GM23248 (cell line): Measurements from ENCODE around the gene HGD. TPM values are rescaled to one million over a fixed set of nuclear protein-coding genes. Genes with fewer than 3 reads are reported as not detected.

Experiments used
- DNase-seq: peaks from one replicate; pipeline ENCODE4 v3.0.0-alpha.2; 2015
- H2AFZ ChIP-seq: fragments of 200-600 bp; sonication (generic); 2 replicates; pipeline ENCODE4 v1.6.1; 2016; ENCODE audit warnings: antibody characterized with exemption
- H3F3A ChIP-seq: fragments of 200-600 bp; sonication (generic); 2 replicates; pipeline ENCODE4 v1.6.1; 2016; ENCODE audit warnings: mild to moderate bottlenecking, antibody characterized with exemption, mixed run types; ENCODE audit not compliant: insufficient read depth
- H3K27ac ChIP-seq: fragments of 200-600 bp; sonication (generic); 2 replicates; pipeline ENCODE4 v1.5.1; 2016; ENCODE audit warnings: mild to moderate bottlenecking
- H3K27me3 ChIP-seq: fragments of 200-600 bp; sonication (generic); replicated peaks from 2 replicates; pipeline ENCODE4 v1.6.1; 2016; ENCODE audit warnings: mild to moderate bottlenecking; ENCODE audit not compliant: insufficient read depth
- H3K36me3 ChIP-seq: fragments of 200-600 bp; sonication (generic); 2 replicates; pipeline ENCODE4 v1.6.1; 2016; ENCODE audit warnings: low read depth, mild to moderate bottlenecking
- H3K4me1 ChIP-seq: fragments of 200-600 bp; sonication (generic); 2 replicates; pipeline ENCODE4 v1.6.1; 2016; ENCODE audit warnings: mild to moderate bottlenecking; ENCODE audit not compliant: insufficient read depth
- H3K4me2 ChIP-seq: fragments of 200-600 bp; sonication (generic); one replicate; pipeline ENCODE4 v1.6.1; 2016; ENCODE audit warnings: mild to moderate bottlenecking; ENCODE audit not compliant: unreplicated experiment
- H3K4me3 ChIP-seq: fragments of 200-600 bp; sonication (generic); 2 replicates; pipeline ENCODE4 v1.5.1; 2016; ENCODE audit warnings: mild to moderate bottlenecking
- H3K79me2 ChIP-seq: fragments of 200-600 bp; sonication (generic); 2 replicates; pipeline ENCODE4 v1.6.1; 2016; ENCODE audit warnings: mild to moderate bottlenecking; ENCODE audit not compliant: insufficient read depth
- H3K9ac ChIP-seq: fragments of 200-600 bp; sonication (generic); 2 replicates; pipeline ENCODE4 v1.6.1; 2016; ENCODE audit warnings: mild to moderate bottlenecking
- H3K9me2 ChIP-seq: fragments of 200-600 bp; sonication (generic); 2 replicates; pipeline ENCODE4 v1.6.1; 2016; ENCODE audit warnings: mixed run types, mild to moderate bottlenecking, moderate library complexity; ENCODE audit not compliant: insufficient read depth
- H3K9me3 ChIP-seq: fragments of 200-600 bp; sonication (generic); one replicate; pipeline ENCODE4 v1.6.1; 2017; ENCODE audit warnings: low read depth
- H4K20me1 ChIP-seq: fragments of 200-600 bp; sonication (generic); 2 replicates; pipeline ENCODE4 v1.6.0; 2016; ENCODE audit not compliant: insufficient read depth
- EZH2 ChIP-seq: fragments of 200-600 bp; sonication (generic); IDR thresholded peaks from 2 replicates; pipeline ENCODE4 v1.6.1; 2018; ENCODE audit warnings: antibody characterized with exemption, mild to moderate bottlenecking; ENCODE audit not compliant: insufficient read depth, poor library complexity, severe bottlenecking
- EZH2phosphoT487 ChIP-seq: fragments of 200-600 bp; sonication (generic); IDR thresholded peaks from 2 replicates; pipeline ENCODE4 v1.6.1; 2018; ENCODE audit warnings: antibody characterized with exemption, moderate library complexity, mild to moderate bottlenecking, low read depth; ENCODE audit not compliant: insufficient read depth
- WGBS, 2 experiments: methylation state at CpG; one replicate each; pipeline ENCODE4 v1.1.6; 2015 to 2017; ENCODE audit warnings: low lambda C conversion rate in 2 of 2, low coverage in 1 of 2; ENCODE audit errors: missing lambda C conversion rate in 2 of 2; 5-methylcytosine and 5-hydroxymethylcytosine counted together
- in situ Hi-C: fragments of 300-500 bp; cut with MboI; formaldehyde crosslinking; loops from 2 replicates; pipeline ENCODE4 v1.15.0; 2020
- polyA plus RNA-seq: library from polyadenylated mRNA; unstranded; fragments of >200 nt; fragmentation: Nextera tagmentation; extraction: Ambion mirVana; gene quantifications from 2 replicates; pipeline ENCODE4 v1.2.1, GENCODE V29; 2016
- small RNA-seq: library from RNA; depleted of rRNA; stranded (forward); fragments of <200 nt; gene quantifications from one replicate; pipeline ENCODE3, GENCODE V24; 2014; ENCODE audit warnings: low read depth, low replicate concordance
- total RNA-seq: library from RNA; depleted of rRNA; stranded (reverse); fragments of >200 nt; shearing (Covaris generic); gene quantifications from 2 replicates; pipeline ENCODE4 v1.2.3, GENCODE V29; 2014; rRNA removed

Gene HGD
- total and polyA plus RNA-seq, 2 experiments from 2014 or later: not detected

DNA sequence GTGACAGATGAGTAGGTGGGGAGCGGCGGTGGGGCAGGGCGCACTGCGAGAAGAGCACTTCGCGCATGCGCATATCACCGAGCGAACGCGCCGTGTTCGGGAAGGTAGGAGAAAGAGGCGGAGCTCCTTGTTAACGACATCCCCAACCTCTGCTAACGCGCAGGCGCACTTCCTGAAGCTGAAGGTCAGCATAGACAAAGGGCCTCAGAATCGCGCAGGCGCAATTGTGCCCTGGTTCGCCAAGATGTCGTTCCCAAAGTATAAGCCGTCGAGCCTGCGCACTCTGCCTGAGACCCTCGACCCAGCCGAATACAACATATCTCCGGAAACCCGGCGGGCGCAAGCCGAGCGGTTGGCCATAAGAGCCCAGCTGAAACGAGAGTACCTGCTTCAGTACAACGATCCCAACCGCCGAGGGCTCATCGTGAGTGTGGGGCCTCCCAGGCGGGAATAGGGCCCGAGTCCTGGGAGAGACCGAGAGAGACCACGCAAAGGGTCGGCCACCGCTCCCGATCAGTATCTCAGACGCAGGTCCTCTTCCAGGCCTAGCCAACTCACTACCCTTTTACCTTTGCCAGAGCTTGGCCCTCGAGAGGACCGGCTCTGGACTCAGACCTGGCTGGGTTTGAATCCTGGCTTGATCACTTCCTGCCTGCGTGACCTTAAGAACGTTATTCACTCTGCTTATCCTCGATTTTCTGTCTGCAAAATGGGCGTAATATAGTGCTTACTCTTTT lies 85.8 kb downstream of the HGD start, which contains the start of gene NDUFB4:
Gene NDUFB4, plus strand, starts transcription at position 221 of the 737 bp plus-strand sequence. Its CDS starts 24 bp downstream, at position 245.
- peaks cover 27% of the 10 kb centered on the region for H3K79me2 ChIP-seq
- peak within 1 kb of the TSS; percentile 76 for H3K27ac ChIP-seq
- DNase-seq: peak; percentile 99
- H3F3A ChIP-seq: peaks cover 21% of the 10 kb centered on the region; the same call in 1 of the 2 replicates
- peaks cover 8% of the 10 kb centered on the region; the same call in 1 of the 2 replicates for H3K36me3 ChIP-seq
- peak within 1 kb of the TSS; percentile 96 for H3K4me2 ChIP-seq
- in situ Hi-C loops: loop anchor here (10.0 kb wide), 1 partner anchor 199 kb away; no protein-coding TSS in a partner anchor
- H3K4me3 ChIP-seq: peak within 1 kb of the TSS; percentile 87
- H2AFZ ChIP-seq: peak within 1 kb of the TSS; percentile 96
- H3K27me3 ChIP-seq: no peaks in the 10 kb centered on the region
- TF ChIP-seq EZH2phosphoT487: no peak
- TF ChIP-seq EZH2: no peak
- no peaks in the 10 kb centered on the region for H3K9me2 ChIP-seq
- WGBS, 2 experiments: 1 to 2% methylated on average over 51 to 53 of the region's 53 CpGs
- no peaks in the 10 kb centered on the region for H3K4me1 ChIP-seq
- no peaks in the 10 kb centered on the region for H4K20me1 ChIP-seq
- no peaks in the 10 kb centered on the region for H3K9me3 ChIP-seq
- peak within 1 kb of the TSS; percentile 95 for H3K9ac ChIP-seq

GRCh38 chr3:120595788-120596115 lies 86.3 kb downstream of the HGD start:
- Histone ChIP-seq H3K4me2 (peak overlapping the region; percentile 71), H2AFZ (peak overlapping the region; percentile 96), H3K27ac (no peak overlapping the region), H3K9ac (peak overlapping the region; percentile 95), H3F3A (peaks cover 16% of the 10 kb centered on the region; the same call in 1 of the 2 replicates), H3K79me2 (peaks cover 27% of the 10 kb centered on the region), H3K4me1 (no peaks in the 10 kb centered on the region), H3K9me3 (no peaks in the 10 kb centered on the region), H3K27me3 (no peaks in the 10 kb centered on the region), H3K36me3 (peaks cover 6% of the 10 kb centered on the region; the same call in 1 of the 2 replicates), H3K9me2 (no peaks in the 10 kb centered on the region), H4K20me1 (no peaks in the 10 kb centered on the region), H3K4me3 (peak overlapping the region; percentile 87)
- 0% methylated on average over 4 of the region's 4 CpGs for WGBS, 2 experiments
- in situ Hi-C loops: loop anchor here (10.0 kb wide), 1 partner anchor 199 kb away; no protein-coding TSS in a partner anchor
- TF ChIP-seq EZH2phosphoT487: no peak
- no peak for TF ChIP-seq EZH2
- no peak for DNase-seq

GRCh38 chr3:120587332-120587975 lies 94.6 kb downstream of the HGD start:
- TF ChIP-seq EZH2 (no peak), EZH2phosphoT487 (no peak)
- DNase-seq: no peak
- in situ Hi-C loops: no loop called here

More at GRCh38 chr3:120587332-120587975, 94.6 kb downstream of the HGD start:
- Histone ChIP-seq H3K4me3 (no peak overlapping the region), H3K27me3 (no peaks in the 10 kb centered on the region), H3K4me2 (no peak overlapping the region), H3K9me2 (no peaks in the 10 kb centered on the region), H3K4me1 (no peaks in the 10 kb centered on the region), H3K9ac (no peak overlapping the region), H3K9me3 (no peaks in the 10 kb centered on the region), H3K79me2 (no peaks in the 10 kb centered on the region), H2AFZ (no peak overlapping the region), H3K27ac (no peak overlapping the region), H4K20me1 (no peaks in the 10 kb centered on the region), H3K36me3 (no peaks in the 10 kb centered on the region), H3F3A (no peaks in the 10 kb centered on the region)
- 41 to 51% methylated on average over 3 of the region's 3 CpGs for WGBS, 2 experiments

Small RNAs within 50 kb of the gene (small RNA-seq; reads per million reads assigned to genes)
- gene MTCO1P29 (not detected), gene MTCO2P29 (not detected)

Other genes starting within 250 kb of the HGD start
- gene FSTL1, start 231.2 kb downstream of the HGD start, total RNA-seq: 4,171 and 4,244 TPM in 2 replicates
- 1,910 and 1,919 TPM in 2 replicates for gene FSTL1, start 231.2 kb downstream of the HGD start, polyA plus RNA-seq
- gene NDUFB4, start 85.9 kb downstream of the HGD start, total RNA-seq: 32.9 and 105 TPM in 2 replicates
- gene NDUFB4, start 85.9 kb downstream of the HGD start, polyA plus RNA-seq: 246 and 250 TPM in 2 replicates
- 17.2 and 22.6 TPM in 2 replicates for gene RABL3, start 60.3 kb upstream of the HGD start, total RNA-seq
- 27.4 and 28.4 TPM in 2 replicates for gene RABL3, start 60.3 kb upstream of the HGD start, polyA plus RNA-seq
- 10.8 and 11.1 TPM in 2 replicates for gene GTF2E1, start 60.5 kb upstream of the HGD start, total RNA-seq
- 6.9 and 7.2 TPM in 2 replicates for gene GTF2E1, start 60.5 kb upstream of the HGD start, polyA plus RNA-seq
- gene STXBP5L, start 226.0 kb upstream of the HGD start, total RNA-seq: not detected in 2 replicates
- gene STXBP5L, start 226.0 kb upstream of the HGD start, polyA plus RNA-seq: not detected in 2 replicates